Measurements from ENCODE around the gene AKIP1.
"Not testable (repeated sequence)": the region's sequence is repeated elsewhere in the genome, so short reads cannot be mapped to it uniquely, and the experiment has no call there.

AKIP1 gene

GRCh38 chr11:8917157-8917825 is 6.3 kb downstream of the AKIP1 start:
- DNase-seq = no peak

GRCh38 chr11:8922691-8923090 is 11.7 kb downstream of the AKIP1 start:
- no peak for DNase-seq

GRCh38 chr11:8925711-8926110 is 14.7 kb downstream of the AKIP1 start:
- DNase-seq = no peak

GRCh38 chr11:8926236-8926635 is 15.2 kb downstream of the AKIP1 start:
- DNase-seq = no peak

GRCh38 chr11:8927233-8927632 is 16.2 kb downstream of the AKIP1 start:
- no peak for DNase-seq

- DNase-seq = no peak
Measured at GRCh38 chr11:8928205-8928604, 17.2 kb downstream of the AKIP1 start.

GRCh38 chr11:8928981-8929615 is 18.1 kb downstream of the AKIP1 start:
- DNase-seq = no peak

- no peak for DNase-seq
Measured at GRCh38 chr11:8930456-8931175, 19.6 kb downstream of the AKIP1 start.

- no peak for DNase-seq
Measured at GRCh38 chr11:8932564-8933180, 21.7 kb downstream of the AKIP1 start, which contains the start of gene C11orf16. Gene C11orf16 (minus strand): TSS chr11:8932947. CDS start chr11:8932308, 639 bp downstream.

- DNase-seq = no peak
Measured at GRCh38 chr11:8933931-8934330, 22.9 kb downstream of the AKIP1 start.

GRCh38 chr11:8934742-8935488 is 23.9 kb downstream of the AKIP1 start:
- no peak for DNase-seq

GRCh38 chr11:8935789-8936188 is 24.8 kb downstream of the AKIP1 start:
- DNase-seq = not testable (repeated sequence)

- no peak for DNase-seq
Measured at GRCh38 chr11:8937159-8937558, 26.2 kb downstream of the AKIP1 start.

- no peak for DNase-seq
Measured at GRCh38 chr11:8937659-8938058, 26.7 kb downstream of the AKIP1 start.

- no peak for DNase-seq
Measured at GRCh38 chr11:8941341-8942103, 30.5 kb downstream of the AKIP1 start.

- no peak for DNase-seq
Measured at GRCh38 chr11:8942518-8943066, 31.6 kb downstream of the AKIP1 start, which contains the start of gene ASCL3. Gene ASCL3 (minus strand): TSS chr11:8943016. CDS start chr11:8938161, 4,855 bp downstream.

- no peak for DNase-seq
Measured at GRCh38 chr11:8947230-8947943, 36.4 kb downstream of the AKIP1 start.

- DNase-seq = no peak
Measured at GRCh38 chr11:8948886-8949285, 37.9 kb downstream of the AKIP1 start.

- no peak for DNase-seq
Measured at GRCh38 chr11:8956860-8957259, 45.9 kb downstream of the AKIP1 start.

- peak in 1 of 2 donors; percentile 26 for DNase-seq
Measured at GRCh38 chr11:8959546-8960166, 48.7 kb downstream of the AKIP1 start.

All from hippocampal formation (tissue), 2 donors.